ENCODE measurements around the gene DPEP3. TPM values are rescaled to one million over a fixed set of nuclear protein-coding genes. Genes with fewer than 3 reads are reported as not detected.

The DPEP3 gene
- polyA plus RNA-seq, 1 donor (not counting 4 experiments of a cell fraction or from before 2014, with no cell fraction given): not detected

DNA sequence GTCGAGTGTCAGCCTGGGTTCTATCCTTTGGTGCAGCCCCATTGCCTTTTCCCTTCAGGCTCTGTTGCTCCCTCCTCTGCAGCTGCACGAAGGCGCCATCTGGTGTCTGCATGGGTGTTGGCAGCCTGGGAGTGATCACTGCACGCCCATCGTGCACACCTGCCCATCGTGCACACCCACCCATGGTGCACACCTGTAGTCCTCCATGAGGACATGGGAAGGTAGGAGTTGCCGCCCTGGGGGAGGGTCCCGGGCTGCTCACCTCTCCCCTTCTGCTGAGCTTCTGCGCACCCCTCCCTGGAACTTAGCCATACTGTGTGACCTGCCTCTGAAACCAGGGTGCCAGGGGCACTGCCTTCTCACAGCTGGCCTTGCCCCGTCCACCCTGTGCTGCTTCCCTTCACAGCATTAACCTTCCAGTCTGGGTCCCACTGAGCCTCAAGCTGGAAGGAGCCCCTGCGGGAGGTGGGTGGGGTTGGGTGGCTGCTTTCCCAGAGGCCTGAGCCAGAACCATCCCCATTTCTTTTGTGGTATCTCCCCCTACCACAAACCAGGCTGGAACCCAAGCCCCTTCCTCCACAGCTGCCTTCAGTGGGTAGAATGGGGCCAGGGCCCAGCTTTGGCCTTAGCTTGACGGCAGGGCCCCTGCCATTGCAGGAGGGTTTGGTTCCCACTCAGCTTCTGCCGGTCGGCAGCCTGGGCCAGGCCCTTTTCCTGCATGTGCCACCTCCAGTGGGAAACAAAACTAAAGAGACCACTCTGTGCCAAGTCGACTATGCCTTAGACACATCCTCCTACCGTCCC lies 51.5 kb downstream of the DPEP3 start:
- Histone ChIP-seq H3K27me3 (ENCODE audit: control insufficient read depth, extremely low read depth, insufficient read depth, low read length) (no peaks in the 10 kb centered on the region), H3K4me2 (ENCODE audit: control insufficient read depth, extremely low read depth, insufficient read depth, low read depth, low read length) (no peak overlapping the region), H3K36me3 (ENCODE audit: control insufficient read depth in 2 of 2, extremely low read depth in 1 of 2, insufficient read depth in 2 of 2, low read length in 2 of 2) (peaks cover 20 to 21% of the 10 kb centered on the region in 2 experiments), H3K4me3 (ENCODE audit: control insufficient read depth in 2 of 3, extremely low read depth in 1 of 3, insufficient read depth in 2 of 3, low read depth in 1 of 3, low read length in 3 of 3) (no peak overlapping the region), H3K4me1 (ENCODE audit: control insufficient read depth, extremely low read depth, insufficient read depth, low read length) (peaks cover 10% of the 10 kb centered on the region), H3K27ac (ENCODE audit: control insufficient read depth, insufficient read depth, low read length) (no peak overlapping the region), H2AFZ (ENCODE audit: control insufficient read depth, low read length) (no peak overlapping the region), H3K9me1 (ENCODE audit: control insufficient read depth, extremely low read depth, insufficient read depth, low read length) (no peaks in the 10 kb centered on the region), H3K9me3 (ENCODE audit: control insufficient read depth, low read depth, low read length) (no peaks in the 10 kb centered on the region), H4K20me1 (ENCODE audit: control insufficient read depth, extremely low read depth, insufficient read depth, low read length) (peaks cover 3% of the 10 kb centered on the region), H3K79me2 (ENCODE audit: control insufficient read depth, insufficient read depth, low read length) (no peaks in the 10 kb centered on the region), H3K9ac (ENCODE audit: control insufficient read depth, extremely low read depth, insufficient read depth, low read length) (no peak overlapping the region)
- TF ChIP-seq, protein P1, sequence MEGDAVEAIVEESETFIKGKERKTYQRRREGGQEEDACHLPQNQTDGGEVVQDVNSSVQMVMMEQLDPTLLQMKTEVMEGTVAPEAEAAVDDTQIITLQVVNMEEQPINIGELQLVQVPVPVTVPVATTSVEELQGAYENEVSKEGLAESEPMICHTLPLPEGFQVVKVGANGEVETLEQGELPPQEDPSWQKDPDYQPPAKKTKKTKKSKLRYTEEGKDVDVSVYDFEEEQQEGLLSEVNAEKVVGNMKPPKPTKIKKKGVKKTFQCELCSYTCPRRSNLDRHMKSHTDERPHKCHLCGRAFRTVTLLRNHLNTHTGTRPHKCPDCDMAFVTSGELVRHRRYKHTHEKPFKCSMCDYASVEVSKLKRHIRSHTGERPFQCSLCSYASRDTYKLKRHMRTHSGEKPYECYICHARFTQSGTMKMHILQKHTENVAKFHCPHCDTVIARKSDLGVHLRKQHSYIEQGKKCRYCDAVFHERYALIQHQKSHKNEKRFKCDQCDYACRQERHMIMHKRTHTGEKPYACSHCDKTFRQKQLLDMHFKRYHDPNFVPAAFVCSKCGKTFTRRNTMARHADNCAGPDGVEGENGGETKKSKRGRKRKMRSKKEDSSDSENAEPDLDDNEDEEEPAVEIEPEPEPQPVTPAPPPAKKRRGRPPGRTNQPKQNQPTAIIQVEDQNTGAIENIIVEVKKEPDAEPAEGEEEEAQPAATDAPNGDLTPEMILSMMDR (optimal IDR thresholded peaks at IDR 0.05 in 1 of 3, IDR thresholded peaks at IDR 0.05 in 1 of 3, conservative IDR thresholded peaks at IDR 0.05 in 1 of 3; ENCODE audit: extremely low read depth in 1 of 3, insufficient read depth in 2 of 3, low read length in 3 of 3): peak; percentile 91 to 100 (median 96)
- no peak for TF ChIP-seq EZH2 (IDR thresholded peaks at IDR 0.05; ENCODE audit: low read length)
- FAIRE-seq (peak; percentile 52), DNase-seq (ENCODE audit: low read depth, low spot score) (no peak)
- dilution Hi-C loops (cut with MboI; ENCODE audit: extremely low pct_ligation_motif_present, low sequenced_read_pairs): no loop called here

DNA sequence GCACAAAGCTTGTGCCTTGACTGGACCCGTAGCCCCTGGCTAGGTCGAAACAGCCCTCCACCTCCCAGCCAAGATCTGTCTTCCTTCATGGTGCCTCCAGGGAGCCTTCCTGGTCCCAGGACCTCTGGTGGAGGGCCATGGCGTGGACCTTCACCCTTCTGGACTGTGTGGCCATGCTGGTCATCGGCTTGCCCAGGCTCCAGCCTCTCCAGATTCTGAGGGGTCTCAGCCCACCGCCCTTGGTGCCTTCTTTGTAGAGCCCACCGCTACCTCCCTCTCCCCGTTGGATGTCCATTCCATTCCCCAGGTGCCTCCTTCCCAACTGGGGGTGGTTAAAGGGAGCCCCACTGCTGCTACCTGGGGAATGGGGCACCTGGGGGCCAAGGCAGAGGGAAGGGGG lies 52.2 kb downstream of the DPEP3 start:
- H3K9ac ChIP-seq (ENCODE audit: control insufficient read depth, extremely low read depth, insufficient read depth, low read length): no peak overlapping the region
- TF ChIP-seq EZH2 (IDR thresholded peaks at IDR 0.05; ENCODE audit: low read length): no peak
- TF ChIP-seq, protein P1 (optimal IDR thresholded peaks at IDR 0.05 in 1 of 3, IDR thresholded peaks at IDR 0.05 in 1 of 3, conservative IDR thresholded peaks at IDR 0.05 in 1 of 3; ENCODE audit: extremely low read depth in 1 of 3, insufficient read depth in 2 of 3, low read length in 3 of 3): no peak
- no peaks in the 10 kb centered on the region for H3K79me2 ChIP-seq (ENCODE audit: control insufficient read depth, insufficient read depth, low read length)
- DNase-seq (ENCODE audit: low read depth, low spot score): no peak
- H2AFZ ChIP-seq (ENCODE audit: control insufficient read depth, low read length): no peak overlapping the region
- no peak for FAIRE-seq
- H3K4me2 ChIP-seq (ENCODE audit: control insufficient read depth, extremely low read depth, insufficient read depth, low read depth, low read length): no peak overlapping the region
- no peak overlapping the region for H3K4me3 ChIP-seq (ENCODE audit: control insufficient read depth in 2 of 3, extremely low read depth in 1 of 3, insufficient read depth in 2 of 3, low read depth in 1 of 3, low read length in 3 of 3)
- H3K27ac ChIP-seq (ENCODE audit: control insufficient read depth, insufficient read depth, low read length): no peak overlapping the region
- H3K27me3 ChIP-seq (ENCODE audit: control insufficient read depth, extremely low read depth, insufficient read depth, low read length): no peaks in the 10 kb centered on the region
- H3K4me1 ChIP-seq (ENCODE audit: control insufficient read depth, extremely low read depth, insufficient read depth, low read length): peaks cover 11% of the 10 kb centered on the region
- H3K9me1 ChIP-seq (ENCODE audit: control insufficient read depth, extremely low read depth, insufficient read depth, low read length): no peaks in the 10 kb centered on the region
- H3K36me3 ChIP-seq (ENCODE audit: control insufficient read depth in 2 of 2, extremely low read depth in 1 of 2, insufficient read depth in 2 of 2, low read length in 2 of 2): peaks cover 20 to 21% of the 10 kb centered on the region in 2 experiments
- dilution Hi-C loops (cut with MboI; ENCODE audit: extremely low pct_ligation_motif_present, low sequenced_read_pairs): no loop called here
- peaks cover 8% of the 10 kb centered on the region for H4K20me1 ChIP-seq (ENCODE audit: control insufficient read depth, extremely low read depth, insufficient read depth, low read length)
- H3K9me3 ChIP-seq (ENCODE audit: control insufficient read depth, low read depth, low read length): no peaks in the 10 kb centered on the region

Measured in keratinocyte (primary cell).